K562 (cell line): Measurements from ENCODE around the gene DEFB124. TPM values are rescaled to one million over a fixed set of nuclear protein-coding genes. Genes with fewer than 3 reads are reported as not detected.

Source experiments
- ATAC-seq: fragments of 200-7000 bp; cut with Tn5 transposase; 3 replicates; pipeline ENCODE4 v1.9.1; 2020; ENCODE audit warnings: moderate library complexity
- BruUV-seq: library from RNA; stranded (reverse); fragments of 400-500 nt; replicated peaks from 2 replicates; lab custom pipeline; 2021; lab: Mats Ljungman, UMichigan
- CTCF ChIA-PET: fragments of 300-600 bp; formaldehyde crosslinking; extraction: SDS; loops from one replicate; lab custom pipeline; 2021; ENCODE audit warnings: low intra/inter-chr PET ratio; lab: Yijun Ruan, JAX
- POLR2A ChIA-PET: fragments of 300-600, 350-650 bp; sonication (Branson Sonifier 250); formaldehyde crosslinking; extraction: SDS; loops from one replicate; lab custom pipeline; 2021; ENCODE audit warnings: antibody characterized with exemption, inconsistent platforms; lab: Yijun Ruan, JAX
- DNase-seq, 4 experiments: peaks; one replicate each; pipeline versions ENCODE4 v3.0.0 to v3.0.0-alpha.2; 2011 to 2018; ENCODE audit warnings: low spot score in 3 of 4, mixed read lengths in 3 of 4; ENCODE audit errors: extremely low read depth in 1 of 4
- FAIRE-seq: peaks from 2 replicates; lab custom pipeline; 2011; peaks lifted over from hg19 to GRCh38; lab: Jason Lieb, UNC
- H2AFZ ChIP-seq: 2 replicates; pipeline ENCODE4 v1.6.0; 2011; ENCODE audit warnings: low read depth, low read length, control low read depth, inconsistent platforms
- H3K27ac ChIP-seq: fragments of 200-600 bp; 3 replicates; pipeline ENCODE4 v1.8.0; 2011; ENCODE audit warnings: low read depth, mild to moderate bottlenecking, control low read depth, inconsistent platforms, low read length, moderate library complexity, mixed read lengths; ENCODE audit errors: extremely low read depth
- H3K27me3 ChIP-seq, 2 experiments: fragments of 300-600 bp in 1 of 2; 2 replicates in 1 of 2; 3 replicates in 1 of 2; pipeline versions ENCODE4 v1.6.0 to v1.8.0; 2011; ENCODE audit warnings: inconsistent platforms in 2 of 2, low read length in 2 of 2, mild to moderate bottlenecking in 1 of 2, mixed read lengths in 1 of 2, moderate library complexity in 1 of 2; ENCODE audit not compliant: control insufficient read depth in 2 of 2, insufficient read depth in 2 of 2
- H3K36me3 ChIP-seq: fragments of 300-600 bp; 3 replicates; pipeline ENCODE4 v1.8.0; 2011; ENCODE audit warnings: mild to moderate bottlenecking, low read length, inconsistent platforms; ENCODE audit not compliant: control insufficient read depth, insufficient read depth
- H3K4me1 ChIP-seq, 2 experiments: fragments of 200-600 bp in 1 of 2; replicated peaks in 1 of 2; 2 replicates in 1 of 2; 3 replicates in 1 of 2; pipeline versions ENCODE4 v1.5.1 to v1.8.0; 2011; ENCODE audit warnings: inconsistent platforms in 2 of 2, low read length in 2 of 2, mild to moderate bottlenecking in 1 of 2, mixed read lengths in 1 of 2, moderate library complexity in 1 of 2; ENCODE audit not compliant: control insufficient read depth in 2 of 2, insufficient read depth in 2 of 2
- H3K4me2 ChIP-seq: 2 replicates; pipeline ENCODE4 v1.6.1; 2011; ENCODE audit warnings: low read length, control low read depth, inconsistent platforms, mixed read lengths; ENCODE audit not compliant: insufficient read depth
- H3K4me3 ChIP-seq: fragments of 200-600 bp; sonication (generic), shearing (Covaris generic); 2 replicates; pipeline ENCODE4 v1.5.1; 2016; ENCODE audit warnings: control low read depth, inconsistent platforms
- H3K79me2 ChIP-seq: fragments of 200-600 bp; 3 replicates; pipeline ENCODE4 v1.8.0; 2011; ENCODE audit warnings: low read length, inconsistent platforms; ENCODE audit not compliant: control insufficient read depth, insufficient read depth
- H3K9ac ChIP-seq, 2 experiments: 2 replicates each; pipeline versions ENCODE4 v1.6.0 to v1.6.1; 2011; ENCODE audit warnings: low read depth in 2 of 2, low read length in 2 of 2, control low read depth in 1 of 2, inconsistent platforms in 1 of 2, mild to moderate bottlenecking in 1 of 2, mixed read lengths in 1 of 2; ENCODE audit not compliant: insufficient read depth in 1 of 2
- H3K9me1 ChIP-seq: one replicate; pipeline ENCODE4 v1.6.0; 2011; ENCODE audit warnings: inconsistent platforms, mild to moderate bottlenecking, low read length, moderate library complexity; ENCODE audit not compliant: control insufficient read depth, insufficient read depth
- H3K9me3 ChIP-seq: replicated peaks from 2 replicates; pipeline ENCODE4 v1.5.1; 2011; ENCODE audit warnings: low read depth, low read length, inconsistent platforms; ENCODE audit not compliant: control insufficient read depth, insufficient read depth
- H4K20me1 ChIP-seq: replicated peaks from 2 replicates; pipeline ENCODE4 v1.6.1; 2011; ENCODE audit warnings: low read length, inconsistent platforms, mixed read lengths; ENCODE audit not compliant: control insufficient read depth, insufficient read depth
- DIDO1 ChIP-seq: fragments of 450-650 bp; IDR thresholded peaks from 2 replicates; pipeline ENCODE4 v1.6.1; 2016; ENCODE audit warnings: low read depth, missing biosample characterization, missing genetic modification characterization
- HNRNPUL1 ChIP-seq: fragments of 200-400 bp; formaldehyde crosslinking; IDR thresholded peaks from 2 replicates; pipeline ENCODE4 v1.6.1; 2017; ENCODE audit warnings: low read length
- LCOR ChIP-seq: sonication (generic); formaldehyde crosslinking; IDR thresholded peaks from 2 replicates; pipeline ENCODE4 v1.8.0; 2022; ENCODE audit warnings: mild to moderate bottlenecking, missing genetic modification reagents
- MEF2D ChIP-seq: conservative IDR thresholded peaks from 2 replicates; pipeline ENCODE4 v1.6.1; 2016; ENCODE audit warnings: low read depth, missing genetic modification characterization, missing compliant biosample characterization
- RBFOX2 ChIP-seq: fragments of 200-400 bp; formaldehyde crosslinking; IDR thresholded peaks from 2 replicates; pipeline ENCODE4 v1.6.1; 2017; ENCODE audit warnings: low read depth, mild to moderate bottlenecking, low read length, moderate library complexity
- SNIP1 ChIP-seq: fragments of 450-650 bp; IDR thresholded peaks from 2 replicates; pipeline ENCODE4 v1.7.1; 2017; ENCODE audit warnings: low read depth, mild to moderate bottlenecking
- TOE1 ChIP-seq, 2 experiments: fragments of 450-650 bp in 1 of 2; sonication (generic) in 1 of 2; formaldehyde crosslinking in 1 of 2; IDR thresholded peaks; 2 replicates each; pipeline versions ENCODE4 v1.7.1 to v1.8.0; 2016 to 2022; ENCODE audit warnings: borderline replicate concordance in 2 of 2, mild to moderate bottlenecking in 2 of 2, antibody characterized with exemption in 1 of 2, inconsistent platforms in 1 of 2, low read depth in 1 of 2, missing genetic modification reagents in 1 of 2, moderate library complexity in 1 of 2
- WGBS: fragments of 100-300 bp; shearing (Covaris generic); methylation state at CpG from one replicate; pipeline ENCODE4 v1.1.6; 2016; ENCODE audit warnings: low coverage, mixed read lengths; ENCODE audit not compliant: insufficient coverage; ENCODE audit errors: missing lambda C conversion rate; 5-methylcytosine and 5-hydroxymethylcytosine counted together
- in situ Hi-C: fragments of 300-500 bp; cut with MboI; formaldehyde crosslinking; loops from 4 replicates; pipeline ENCODE4 v1.15.0; 2018; ENCODE audit warnings: inconsistent platforms, mixed read lengths
- intact Hi-C: fragments of 100-400 bp; cut with micrococcal nuclease; formaldehyde crosslinking; loops from 2 replicates; pipeline ENCODE4 v1.14.2; 2022
- polyA plus RNA-seq, 8 experiments: library from polyadenylated mRNA; depleted of rRNA in 4 of 8; stranded (reverse) in 5 of 8; unstranded in 3 of 8; fragments of >200 nt; fragmentation: Nextera tagmentation in 2 of 8; fragmentation: Illumina TruSeq in 1 of 8; extraction: Ambion mirVana in 2 of 8; extraction: Trizol in 1 of 8; gene quantifications; 2 replicates each; pipeline versions ENCODE4 v1.2.1 to v1.2.3, GENCODE V29; 2011 to 2014; ENCODE audit warnings: inconsistent platforms in 1 of 8, missing spikeins in 1 of 8
- total RNA-seq, 7 experiments: library from RNA; depleted of rRNA in 6 of 7; stranded (reverse); fragments of >200 nt in 6 of 7; fragmentation: Illumina TruSeq in 2 of 7; extraction: Trizol in 2 of 7; gene quantifications; 2 replicates each; pipeline versions ENCODE4 v1.2.1 to v1.2.3, GENCODE V29; 2011 to 2021; ENCODE audit warnings: low replicate concordance in 1 of 7
- TF ChIP-seq, protein P1 (sequence below), 2 experiments: fragments of 450-650 bp in 1 of 2; sonication (generic) in 1 of 2; formaldehyde crosslinking in 1 of 2; IDR thresholded peaks in 1 of 2; conservative IDR thresholded peaks in 1 of 2; 2 replicates each; pipeline versions ENCODE4 v1.6.1 to v1.8.1; 2016 to 2023; ENCODE audit warnings: mild to moderate bottlenecking in 2 of 2, moderate library complexity in 2 of 2, inconsistent platforms in 1 of 2, missing genetic modification reagents in 1 of 2
- TF ChIP-seq, protein P2 (sequence below): fragments of 250-450 bp; sonication (Bioruptor Pico); IDR thresholded peaks from 2 replicates; pipeline ENCODE4 v1.4.0; 2020

DEFB124 gene
- total and polyA plus RNA-seq, 9 of the 15 experiments (the other 6 are each of a cell fraction or from before 2014, with no cell fraction given): not detected

GRCh38 chr20:31523361-31524283 is 48.7 kb upstream of the DEFB124 start:
- Histone ChIP-seq H3K9me3 (no peaks in the 10 kb centered on the region), H3K4me1 (peaks cover 6 to 12% of the 10 kb centered on the region in 2 experiments; a peak in 2 of 5 replicates), H3K4me2 (no peak overlapping the region), H3K9ac (peak overlapping the region in 1 of 2 experiments; percentile 55; a peak in 1 of 4 replicates), H3K9me1 (no peaks in the 10 kb centered on the region), H3K79me2 (peaks cover 56% of the 10 kb centered on the region), H3K36me3 (peaks cover 73% of the 10 kb centered on the region), H3K27ac (no peak overlapping the region), H2AFZ (no peak overlapping the region), H4K20me1 (peaks cover 7% of the 10 kb centered on the region), H3K4me3 (no peak overlapping the region), H3K27me3 (no peaks in the 10 kb centered on the region)
- CTCF ChIA-PET: no interaction called here
- intact Hi-C loops (no loop called here), in situ Hi-C loops (no loop called here)
- peak; percentile 13; the same call in 1 of the 3 replicates for ATAC-seq
- POLR2A ChIA-PET: interaction anchor here (1.1 kb wide), 1 partner anchor 18 kb away, joined by 3 read pairs; no protein-coding TSS in a partner anchor
- TF ChIP-seq RBFOX2 (0 out of 2 replicates have a peak, but pooled peaks have one; percentile 3), MEF2D (tag) (no peak)
- no peak for FAIRE-seq
- 89% methylated on average over 8 of the region's 8 CpGs for WGBS
- no TSS peak for BruUV-seq
- DNase-seq: no peak

DNA sequence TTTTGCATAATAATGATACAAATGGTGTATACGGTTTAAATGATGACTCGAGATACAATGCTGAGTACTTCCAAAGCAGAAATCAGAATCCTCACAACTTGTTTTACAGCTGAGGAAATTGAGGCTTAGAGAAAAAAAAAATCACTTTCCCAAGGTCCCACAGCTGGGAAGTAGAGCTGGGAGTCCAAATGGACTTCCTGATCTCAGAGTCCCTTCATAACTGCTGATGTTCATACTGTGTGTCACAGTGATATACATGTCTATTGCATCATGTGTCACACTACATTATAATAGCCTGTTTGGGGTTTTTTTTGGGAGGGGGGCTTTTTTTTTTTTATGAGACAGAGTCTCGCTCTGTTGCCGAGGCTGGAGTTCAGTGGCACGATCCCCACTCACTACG is 47.8 kb upstream of the DEFB124 start:
- WGBS: 92% methylated on average over 6 of the region's 6 CpGs
- H3K36me3 ChIP-seq: peaks cover 65% of the 10 kb centered on the region
- TF ChIP-seq DIDO1 (tag) (no peak), LCOR (CRISPR knock-in tag) (no peak), SNIP1 (no peak), HNRNPUL1 (no peak), MEF2D (tag) (no peak), TOE1 (IDR thresholded peaks at IDR 0.05; ENCODE audit: borderline replicate concordance) (no peak), TOE1 (CRISPR knock-in tag; IDR thresholded peaks at IDR 0.05; ENCODE audit: borderline replicate concordance, low read depth) (no peak)
- TF ChIP-seq, protein P1, sequence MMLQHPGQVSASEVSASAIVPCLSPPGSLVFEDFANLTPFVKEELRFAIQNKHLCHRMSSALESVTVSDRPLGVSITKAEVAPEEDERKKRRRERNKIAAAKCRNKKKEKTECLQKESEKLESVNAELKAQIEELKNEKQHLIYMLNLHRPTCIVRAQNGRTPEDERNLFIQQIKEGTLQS (IDR thresholded peaks at IDR 0.05): peak; percentile 45
- TF ChIP-seq, protein P1 (CRISPR knock-in tag; conservative IDR thresholded peaks at IDR 0.05): no peak
- TF ChIP-seq, protein P2, sequence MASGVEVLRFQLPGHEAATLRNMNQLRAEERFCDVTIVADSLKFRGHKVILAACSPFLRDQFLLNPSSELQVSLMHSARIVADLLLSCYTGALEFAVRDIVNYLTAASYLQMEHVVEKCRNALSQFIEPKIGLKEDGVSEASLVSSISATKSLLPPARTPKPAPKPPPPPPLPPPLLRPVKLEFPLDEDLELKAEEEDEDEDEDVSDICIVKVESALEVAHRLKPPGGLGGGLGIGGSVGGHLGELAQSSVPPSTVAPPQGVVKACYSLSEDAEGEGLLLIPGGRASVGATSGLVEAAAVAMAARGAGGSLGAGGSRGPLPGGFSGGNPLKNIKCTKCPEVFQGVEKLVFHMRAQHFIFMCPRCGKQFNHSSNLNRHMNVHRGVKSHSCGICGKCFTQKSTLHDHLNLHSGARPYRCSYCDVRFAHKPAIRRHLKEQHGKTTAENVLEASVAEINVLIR (CRISPR knock-in tag): no peak

More for the DNA sequence above, 47.8 kb upstream of the DEFB124 start:
- Histone ChIP-seq H3K9ac (no peak overlapping the region), H3K9me1 (no peaks in the 10 kb centered on the region), H3K27ac (no peak overlapping the region), H3K9me3 (no peaks in the 10 kb centered on the region), H3K4me2 (no peak overlapping the region), H4K20me1 (peaks cover 7% of the 10 kb centered on the region), H3K4me3 (no peak overlapping the region), H2AFZ (no peak overlapping the region), H3K27me3 (no peaks in the 10 kb centered on the region), H3K79me2 (peaks cover 57% of the 10 kb centered on the region), H3K4me1 (peaks cover 6 to 12% of the 10 kb centered on the region in 2 experiments; a peak in 2 of 5 replicates)
- POLR2A ChIA-PET: interaction anchor here (0.8 to 1.1 kb wide), 3 partner anchors 13 to 24 kb away, joined by 3 read pairs; a partner anchor contains a TSS
- in situ Hi-C loops (no loop called here), intact Hi-C loops (no loop called here)
- BruUV-seq: no TSS peak
- CTCF ChIA-PET: interaction anchor here (0.7 kb wide), 1 partner anchor 39 kb away, joined by 3 read pairs; no protein-coding TSS in a partner anchor
- ATAC-seq: 0 out of 3 replicates have a peak, but pooled peaks have one; percentile 20
- no peak for FAIRE-seq
- no peak for DNase-seq
